Upper lobe of right lung (tissue), 1 donor: Measurements from ENCODE around the gene IQGAP1. TPM values are rescaled to one million over a fixed set of nuclear protein-coding genes. Genes with fewer than 3 reads are reported as not detected.

ENCODE experiments used
- ATAC-seq: fragments of 200-7000 bp; cut with Tn5 transposase; one replicate; pipeline ENCODE4 v1.9.1; 2020; ENCODE audit warnings: mild to moderate bottlenecking, moderate library complexity
- DNase-seq: peaks from one replicate; pipeline ENCODE4 v3.0.0-alpha.2; 2020
- H3K27ac ChIP-seq: fragments of 200-600 bp; one replicate; pipeline ENCODE4 v1.8.0; 2022
- H3K27me3 ChIP-seq: fragments of 200-600 bp; one replicate; pipeline ENCODE4 v1.8.0; 2022; ENCODE audit warnings: mild to moderate bottlenecking
- H3K36me3 ChIP-seq: fragments of 200-600 bp; one replicate; pipeline ENCODE4 v1.8.0; 2022
- H3K4me1 ChIP-seq: fragments of 200-600 bp; one replicate; pipeline ENCODE4 v1.8.0; 2022
- H3K4me3 ChIP-seq: fragments of 200-600 bp; one replicate; pipeline ENCODE4 v1.8.0; 2022; ENCODE audit warnings: mild to moderate bottlenecking
- H3K9me3 ChIP-seq: fragments of 200-600 bp; one replicate; pipeline ENCODE4 v1.8.0; 2022
- CTCF ChIP-seq: fragments of 200-600 bp; IDR thresholded peaks from one replicate; pipeline ENCODE4 v1.8.0; 2022; ENCODE audit warnings: antibody characterized with exemption
- intact Hi-C: fragments of 100-400 bp; cut with DNase I; formaldehyde crosslinking; loops from one replicate; pipeline ENCODE4 v1.11.0; 2022
- total RNA-seq: library from RNA; stranded (reverse); fragmentation: NEBNext Ultra II Directional; extraction: Animal tissue kit (Norgen Biotek cat#: 25700); gene quantifications from one replicate; pipeline ENCODE4 v1.2.1, GENCODE V29; 2021
- donor health status: DM: no; HTN: yes; CAD: no; lungs with severe emphysema.

The IQGAP1 gene
- total RNA-seq, 1 donor from 2014 or later: 256 TPM

- intact Hi-C loops: no loop called here
- no peaks in the 10 kb centered on the region for H3K27me3 ChIP-seq
- H3K9me3 ChIP-seq: no peaks in the 10 kb centered on the region
- TF ChIP-seq CTCF: no peak
- H3K36me3 ChIP-seq: peaks cover 20% of the 10 kb centered on the region
- no peak overlapping the region for H3K4me3 ChIP-seq
- DNase-seq (no peak), ATAC-seq (no peak)
- H3K27ac ChIP-seq: no peak overlapping the region
- H3K4me1 ChIP-seq: peaks cover 73% of the 10 kb centered on the region
These were observed 34.9 kb downstream of the IQGAP1 start for GRCh38 chr15:90422936-90423335.

- Histone ChIP-seq H3K4me3 (no peak overlapping the region), H3K4me1 (peaks cover 64% of the 10 kb centered on the region), H3K27me3 (no peaks in the 10 kb centered on the region), H3K27ac (peak overlapping the region; percentile 1), H3K36me3 (peaks cover 29% of the 10 kb centered on the region), H3K9me3 (no peaks in the 10 kb centered on the region)
- no peak for ATAC-seq
- intact Hi-C loops: no loop called here
- no peak for TF ChIP-seq CTCF
- no peak for DNase-seq
These were observed 35.8 kb downstream of the IQGAP1 start for GRCh38 chr15:90423801-90424319.

DNA sequence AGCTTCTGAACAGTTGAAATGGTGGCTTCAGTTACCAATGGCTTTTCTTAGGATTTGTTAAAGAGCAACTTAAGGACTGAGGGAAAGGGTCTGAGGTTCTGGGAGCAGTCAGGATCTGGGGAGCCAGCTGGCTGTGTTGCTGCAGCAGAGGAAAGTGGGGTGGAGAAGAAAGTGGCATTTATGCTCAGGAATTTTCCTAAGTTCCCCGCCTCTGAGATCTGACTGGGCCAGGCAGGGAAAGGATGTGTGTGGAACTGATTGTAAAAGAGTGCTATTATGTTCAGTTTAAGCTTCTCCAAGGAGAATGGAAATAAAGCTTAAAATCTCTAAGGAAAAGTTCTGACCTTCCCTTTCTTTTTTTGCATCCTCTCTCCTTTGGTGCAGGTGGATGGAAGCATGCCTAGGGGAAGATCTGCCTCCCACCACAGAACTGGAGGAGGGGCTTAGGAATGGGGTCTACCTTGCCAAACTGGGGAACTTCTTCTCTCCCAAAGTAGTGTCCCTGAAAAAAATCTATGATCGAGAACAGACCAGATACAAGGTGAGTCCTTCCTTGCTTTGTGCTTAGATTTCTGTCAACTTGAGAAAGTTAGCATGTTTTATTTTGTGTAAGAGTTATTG, 37.8 kb downstream of the IQGAP1 start:
- H3K9me3 ChIP-seq: no peaks in the 10 kb centered on the region
- H3K36me3 ChIP-seq: peaks cover 44% of the 10 kb centered on the region
- no peak for TF ChIP-seq CTCF
- ATAC-seq: no peak
- intact Hi-C loops: no loop called here
- no peak overlapping the region for H3K4me3 ChIP-seq
- H3K4me1 ChIP-seq: peaks cover 49% of the 10 kb centered on the region
- no peak for DNase-seq
- H3K27me3 ChIP-seq: no peaks in the 10 kb centered on the region
- H3K27ac ChIP-seq: no peak overlapping the region

DNA sequence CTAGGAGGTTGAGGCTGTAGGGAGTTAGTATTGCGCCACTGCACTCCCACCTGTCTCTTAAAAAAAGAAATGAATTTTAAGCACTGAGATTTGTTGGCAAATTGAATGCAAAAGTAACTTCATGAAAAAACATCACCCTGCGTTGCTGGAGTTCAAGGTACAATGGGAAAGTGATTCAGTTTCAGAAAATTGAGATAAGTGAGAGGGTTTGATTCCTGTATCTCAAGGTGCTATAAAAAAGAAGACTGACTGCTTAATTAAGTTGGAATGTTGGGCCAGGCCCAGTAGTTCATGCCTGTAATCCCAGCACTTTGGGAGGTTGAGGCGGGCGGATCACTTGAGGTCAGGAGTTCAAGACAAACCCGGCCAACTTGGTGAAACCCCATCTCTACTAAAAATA, 39.1 kb downstream of the IQGAP1 start:
- H3K27me3 ChIP-seq: no peaks in the 10 kb centered on the region
- H3K27ac ChIP-seq: no peak overlapping the region
- H3K9me3 ChIP-seq: no peaks in the 10 kb centered on the region
- intact Hi-C loops: no loop called here
- no peak for DNase-seq
- H3K36me3 ChIP-seq: peaks cover 46% of the 10 kb centered on the region
- ATAC-seq: no peak
- no peak overlapping the region for H3K4me3 ChIP-seq
- TF ChIP-seq CTCF: no peak
- peaks cover 43% of the 10 kb centered on the region for H3K4me1 ChIP-seq

GRCh38 chr15:90432253-90432652, 44.2 kb downstream of the IQGAP1 start:
- Histone ChIP-seq H3K9me3 (no peaks in the 10 kb centered on the region), H3K4me3 (no peak overlapping the region), H3K27ac (no peak overlapping the region), H3K27me3 (no peaks in the 10 kb centered on the region), H3K36me3 (peaks cover 68% of the 10 kb centered on the region), H3K4me1 (peaks cover 22% of the 10 kb centered on the region)
- TF ChIP-seq CTCF: no peak
- DNase-seq: no peak
- ATAC-seq: no peak
- intact Hi-C loops: no loop called here
